ENCODE results near the gene COL8A1. TPM values are rescaled to one million over a fixed set of nuclear protein-coding genes. Genes with fewer than 3 reads are reported as not detected.

The COL8A1 gene
- total RNA-seq, 1 donor from 2014 or later, result 5.6 TPM

GRCh38 chr3:99765042-99765942, 126.9 kb downstream of the COL8A1 start:
- TF ChIP-seq CTCF (IDR thresholded peaks at IDR 0.05; ENCODE audit: unreplicated experiment), result no peak
- no peaks in the 10 kb centered on the region for H3K9me3 Mint-ChIP-seq (ENCODE audit: unreplicated experiment)
- no peak for DNase-seq (ENCODE audit: low spot score)
- no peaks in the 10 kb centered on the region for H3K36me3 Mint-ChIP-seq (ENCODE audit: low read depth, unreplicated experiment)
- H3K4me3 Mint-ChIP-seq (ENCODE audit: unreplicated experiment), result no peak overlapping the region
- peaks cover 3% of the 10 kb centered on the region for H3K4me1 Mint-ChIP-seq (ENCODE audit: unreplicated experiment)
- H3K27ac Mint-ChIP-seq (ENCODE audit: unreplicated experiment), result no peak overlapping the region
- no peaks in the 10 kb centered on the region for H3K27me3 Mint-ChIP-seq (ENCODE audit: unreplicated experiment)

- TF ChIP-seq CTCF (IDR thresholded peaks at IDR 0.05; ENCODE audit: unreplicated experiment), result no peak
- peaks cover 3% of the 10 kb centered on the region for H3K4me1 Mint-ChIP-seq (ENCODE audit: unreplicated experiment)
- no peaks in the 10 kb centered on the region for H3K27me3 Mint-ChIP-seq (ENCODE audit: unreplicated experiment)
- H3K27ac Mint-ChIP-seq (ENCODE audit: unreplicated experiment), result no peak overlapping the region
- no peak for DNase-seq (ENCODE audit: low spot score)
- no peaks in the 10 kb centered on the region for H3K9me3 Mint-ChIP-seq (ENCODE audit: unreplicated experiment)
- no peaks in the 10 kb centered on the region for H3K36me3 Mint-ChIP-seq (ENCODE audit: low read depth, unreplicated experiment)
- no peak overlapping the region for H3K4me3 Mint-ChIP-seq (ENCODE audit: unreplicated experiment)
These were observed 128.9 kb downstream of the COL8A1 start for GRCh38 chr3:99767291-99767690.

DNA sequence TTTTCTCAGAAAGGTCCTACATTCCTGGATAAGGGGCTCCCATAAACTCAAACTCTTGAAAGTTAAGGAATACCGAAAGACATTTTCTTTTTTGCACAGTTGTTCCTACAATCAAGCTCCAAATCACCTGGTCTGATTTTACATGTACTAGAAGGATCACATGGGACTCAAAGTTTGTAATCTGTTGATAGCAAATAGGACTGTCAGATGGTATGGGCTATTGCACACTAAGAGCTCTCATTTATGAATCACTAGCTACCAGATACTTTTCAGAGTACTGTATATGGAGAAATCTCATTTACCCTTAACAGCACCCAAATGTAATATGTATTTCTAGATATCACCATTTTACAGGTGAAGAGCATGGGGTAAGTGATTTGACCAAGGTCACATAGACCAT, 129.7 kb downstream of the COL8A1 start:
- H3K27ac Mint-ChIP-seq (ENCODE audit: unreplicated experiment), result no peak overlapping the region
- no peak for TF ChIP-seq CTCF (IDR thresholded peaks at IDR 0.05; ENCODE audit: unreplicated experiment)
- no peaks in the 10 kb centered on the region for H3K36me3 Mint-ChIP-seq (ENCODE audit: low read depth, unreplicated experiment)
- peaks cover 3% of the 10 kb centered on the region for H3K4me1 Mint-ChIP-seq (ENCODE audit: unreplicated experiment)
- H3K27me3 Mint-ChIP-seq (ENCODE audit: unreplicated experiment), result no peaks in the 10 kb centered on the region
- no peak overlapping the region for H3K4me3 Mint-ChIP-seq (ENCODE audit: unreplicated experiment)
- no peak for DNase-seq (ENCODE audit: low spot score)
- H3K9me3 Mint-ChIP-seq (ENCODE audit: unreplicated experiment), result no peaks in the 10 kb centered on the region

GRCh38 chr3:99768808-99769501, 130.6 kb downstream of the COL8A1 start:
- H3K27ac Mint-ChIP-seq (ENCODE audit: unreplicated experiment), result no peak overlapping the region
- no peaks in the 10 kb centered on the region for H3K36me3 Mint-ChIP-seq (ENCODE audit: low read depth, unreplicated experiment)

More at GRCh38 chr3:99768808-99769501, 130.6 kb downstream of the COL8A1 start:
- H3K4me1 Mint-ChIP-seq (ENCODE audit: unreplicated experiment), result peaks cover 3% of the 10 kb centered on the region
- no peak for DNase-seq (ENCODE audit: low spot score)
- H3K27me3 Mint-ChIP-seq (ENCODE audit: unreplicated experiment), result no peaks in the 10 kb centered on the region
- TF ChIP-seq CTCF (IDR thresholded peaks at IDR 0.05; ENCODE audit: unreplicated experiment), result no peak
- no peak overlapping the region for H3K4me3 Mint-ChIP-seq (ENCODE audit: unreplicated experiment)
- no peaks in the 10 kb centered on the region for H3K9me3 Mint-ChIP-seq (ENCODE audit: unreplicated experiment)

All from endothelial cell (in vitro differentiated cells).